Liver (tissue), 9 donors: ENCODE measurements around the gene ADGRB2. TPM values are rescaled to one million over a fixed set of nuclear protein-coding genes. Genes with fewer than 3 reads are reported as not detected.

Experiments
- DNase-seq: peaks from one replicate; pipeline ENCODE4 v3.0.0-alpha.2; 2017; ENCODE audit warnings: low spot score
- H3K27ac ChIP-seq, 2 donors: one replicate each; pipeline ENCODE4 v1.7.0; 2013; ENCODE audit warnings: inconsistent platforms in 2 of 2, low read length in 2 of 2, control low read depth in 1 of 2, low read depth in 1 of 2, mild to moderate bottlenecking in 1 of 2
- H3K27me3 ChIP-seq, 4 donors: one replicate each; pipeline versions ENCODE4 v1.6.1 to v1.7.0; 2013; ENCODE audit warnings: low read length in 3 of 4, inconsistent platforms in 1 of 4, mild to moderate bottlenecking in 1 of 4, moderate library complexity in 1 of 4; ENCODE audit not compliant: control insufficient read depth in 4 of 4, insufficient read depth in 4 of 4
- H3K36me3 ChIP-seq, 4 donors: one replicate each; pipeline versions ENCODE4 v1.6.1 to v1.7.0; 2013; ENCODE audit warnings: low read length in 3 of 4, mild to moderate bottlenecking in 3 of 4, low read depth in 1 of 4, moderate library complexity in 1 of 4; ENCODE audit not compliant: control insufficient read depth in 4 of 4, insufficient read depth in 3 of 4
- H3K4me1 ChIP-seq, 4 donors: one replicate each; pipeline versions ENCODE4 v1.6.1 to v1.7.0; 2013; ENCODE audit warnings: low read length in 3 of 4, mild to moderate bottlenecking in 3 of 4, moderate library complexity in 1 of 4; ENCODE audit not compliant: control insufficient read depth in 4 of 4, insufficient read depth in 4 of 4
- H3K4me3 ChIP-seq, 3 donors: one replicate each; pipeline versions ENCODE4 v1.6.1 to v1.7.0; 2013; ENCODE audit warnings: low read length in 3 of 3, control low read depth in 1 of 3, low read depth in 1 of 3, mild to moderate bottlenecking in 1 of 3
- H3K9ac ChIP-seq, 2 donors: one replicate each; pipeline ENCODE4 v1.7.0; 2013; ENCODE audit warnings: low read length in 2 of 2, mild to moderate bottlenecking in 2 of 2, moderate library complexity in 2 of 2, control low read depth in 1 of 2, low read depth in 1 of 2
- H3K9me3 ChIP-seq, 4 donors: one replicate each; pipeline versions ENCODE4 v1.6.1 to v1.7.0; 2013; ENCODE audit warnings: low read length in 3 of 4; ENCODE audit not compliant: control insufficient read depth in 4 of 4
- ATF3 ChIP-seq: IDR thresholded peaks from 2 replicates; pipeline ENCODE4 v1.6.1; 2016; ENCODE audit warnings: antibody characterized with exemption
- CTCF ChIP-seq: fragments of 150-350 bp; IDR thresholded peaks from 2 replicates; pipeline ENCODE4 v1.5.1; 2017; ENCODE audit warnings: improper control_type of control experiment, low read depth, low read length; ENCODE audit not compliant: missing input control
- FOXA1 ChIP-seq: IDR thresholded peaks from 2 replicates; pipeline ENCODE4 v1.6.1; 2016; ENCODE audit warnings: antibody characterized with exemption
- FOXA2 ChIP-seq: IDR thresholded peaks from 2 replicates; pipeline ENCODE4 v1.6.1; 2016; ENCODE audit warnings: antibody characterized with exemption
- GABPA ChIP-seq, 2 donors: IDR thresholded peaks in 1 of 2; conservative IDR thresholded peaks in 1 of 2; 2 replicates each; pipeline ENCODE4 v1.6.1; 2016; ENCODE audit warnings: antibody characterized with exemption in 2 of 2, mild to moderate bottlenecking in 1 of 2, moderate library complexity in 1 of 2
- HNF4A ChIP-seq, 2 donors: conservative IDR thresholded peaks; 2 replicates each; pipeline ENCODE4 v1.6.1; 2016; ENCODE audit warnings: antibody characterized with exemption in 2 of 2, mild to moderate bottlenecking in 2 of 2
- HNF4G ChIP-seq: IDR thresholded peaks from 2 replicates; pipeline ENCODE4 v1.6.1; 2016; ENCODE audit warnings: antibody characterized with exemption
- JUND ChIP-seq, 2 donors: IDR thresholded peaks; 2 replicates each; pipeline ENCODE4 v1.6.1; 2016; ENCODE audit warnings: antibody characterized with exemption in 2 of 2
- MAX ChIP-seq: IDR thresholded peaks from 2 replicates; pipeline ENCODE4 v1.6.1; 2016; ENCODE audit warnings: antibody characterized with exemption
- NR2F2 ChIP-seq: IDR thresholded peaks from 2 replicates; pipeline ENCODE4 v1.6.1; 2016; ENCODE audit warnings: antibody characterized with exemption
- REST ChIP-seq: IDR thresholded peaks from 2 replicates; pipeline ENCODE4 v1.6.1; 2016; ENCODE audit warnings: antibody characterized with exemption, mild to moderate bottlenecking
- RXRA ChIP-seq, 2 donors: IDR thresholded peaks; 2 replicates each; pipeline ENCODE4 v1.6.1; 2017 to 2018; ENCODE audit warnings: antibody characterized with exemption in 2 of 2, mild to moderate bottlenecking in 1 of 2
- SP1 ChIP-seq: IDR thresholded peaks from 2 replicates; pipeline ENCODE4 v1.6.1; 2018; ENCODE audit warnings: antibody characterized with exemption, mild to moderate bottlenecking
- TAF1 ChIP-seq: conservative IDR thresholded peaks from 2 replicates; pipeline ENCODE4 v1.6.1; 2016; ENCODE audit warnings: antibody characterized with exemption, mild to moderate bottlenecking
- YY1 ChIP-seq: IDR thresholded peaks from 2 replicates; pipeline ENCODE4 v1.6.1; 2016; ENCODE audit warnings: antibody characterized with exemption, mild to moderate bottlenecking
- ZBTB33 ChIP-seq: IDR thresholded peaks from 2 replicates; pipeline ENCODE4 v1.6.1; 2016; ENCODE audit warnings: antibody characterized with exemption
- WGBS: extraction: QIAGEN DNeasy Blood & Tissue Kit; methylation state at CpG from one replicate; pipeline ENCODE4 v1.1.7; 2013; 5-methylcytosine and 5-hydroxymethylcytosine counted together
- polyA plus RNA-seq, 2 donors: library from polyadenylated mRNA; stranded (reverse) in 1 of 2; unstranded in 1 of 2; fragments of 200-250 nt in 1 of 2; fragments of >200 nt in 1 of 2; fragmentation: Nextera tagmentation in 1 of 2; extraction: Ambion mirVana in 1 of 2; gene quantifications; one replicate each; pipeline versions ENCODE4 v1.2.1 to v1.2.3, GENCODE V29; 2013 to 2015
- total RNA-seq, 2 donors: library from RNA; depleted of rRNA; stranded (reverse); fragments of >200 nt; gene quantifications; one replicate each; pipeline ENCODE4 v1.2.3, GENCODE V29; 2014
- donor health status: healthy.
- donor health status: healthy.
- donor health status: healthy.
- donor health status: healthy.
- donor health status: healthy.

The ADGRB2 gene
- total and polyA plus RNA-seq, 4 donors: under 0.01 to 0.05 (median 0.05) TPM; not detected in 1

- DNase-seq: no peak
- Histone ChIP-seq H3K27me3 (peaks cover 0 to 5% (median 1%) of the 10 kb centered on the region in 4 donors), H3K4me3 (no peak overlapping the region), H3K27ac (no peak overlapping the region), H3K9me3 (peaks cover 0 to 3% (median 0%) of the 10 kb centered on the region in 4 donors), H3K4me1 (no peaks in the 10 kb centered on the region), H3K36me3 (no peaks in the 10 kb centered on the region), H3K9ac (no peak overlapping the region)
- 89% methylated on average over 11 of the region's 11 CpGs for WGBS
- TF ChIP-seq SP1 (no peak), FOXA1 (no peak), MAX (no peak), ZBTB33 (no peak), HNF4G (no peak), TAF1 (no peak), CTCF (no peak), NR2F2 (no peak), HNF4A (conservative IDR thresholded peaks at IDR 0.05) (no peak), FOXA2 (no peak), ATF3 (no peak), JUND (IDR thresholded peaks at IDR 0.05) (no peak), REST (no peak)
These were observed 14.8 kb upstream of the ADGRB2 start for GRCh38 chr1:31778763-31779488.

GRCh38 chr1:31776516-31776915, 12.4 kb upstream of the ADGRB2 start:
- no peak overlapping the region for H3K27ac ChIP-seq
- H3K9me3 ChIP-seq: peaks cover 0 to 3% (median 0%) of the 10 kb centered on the region in 4 donors
- H3K4me1 ChIP-seq: peaks cover 0 to 11% (median 5%) of the 10 kb centered on the region in 4 donors
- 77% methylated on average over 3 of the region's 3 CpGs for WGBS
- H3K4me3 ChIP-seq: no peak overlapping the region
- H3K36me3 ChIP-seq: no peaks in the 10 kb centered on the region
- no peak for DNase-seq
- peaks cover 0 to 14% (median 5%) of the 10 kb centered on the region in 4 donors for H3K27me3 ChIP-seq
- no peak overlapping the region for H3K9ac ChIP-seq
- TF ChIP-seq HNF4A (conservative IDR thresholded peaks at IDR 0.05) (no peak), GABPA (IDR thresholded peaks at IDR 0.05 in 1 of 2, conservative IDR thresholded peaks at IDR 0.05 in 1 of 2) (no peak), ZBTB33 (no peak), RXRA (IDR thresholded peaks at IDR 0.05) (no peak), YY1 (no peak), NR2F2 (no peak), ATF3 (no peak), TAF1 (no peak), REST (no peak)
